Sigmoid colon (tissue), 4 donors: ENCODE measurements around the gene MUC21.
"Not testable (repeated sequence)": the region's sequence is repeated elsewhere in the genome, so short reads cannot be mapped to it uniquely, and the experiment has no call there.

Experiments used
- POLR2A ChIP-seq, 2 donors: fragments of 450-650 bp; IDR thresholded peaks; one replicate each; pipeline ENCODE4 v1.6.1; 2016; ENCODE audit warnings: antibody characterized with exemption in 2 of 2, mild to moderate bottlenecking in 2 of 2, moderate library complexity in 2 of 2
- POLR2AphosphoS5 ChIP-seq, 4 donors: sonication (generic); formaldehyde crosslinking; IDR thresholded peaks; one replicate each; pipeline ENCODE4 v1.6.1; 2017; ENCODE audit warnings: antibody characterized with exemption in 4 of 4
- TF ChIP-seq, protein P1 (sequence below), 4 experiments: fragments of 450-650 bp in 3 of 4; fragments of 200-600 bp in 1 of 4; IDR thresholded peaks; one replicate each; pipeline ENCODE4 v1.5.1; 2016 to 2019; ENCODE audit warnings: antibody characterized with exemption in 4 of 4, mild to moderate bottlenecking in 3 of 4, moderate library complexity in 2 of 4

DNA sequence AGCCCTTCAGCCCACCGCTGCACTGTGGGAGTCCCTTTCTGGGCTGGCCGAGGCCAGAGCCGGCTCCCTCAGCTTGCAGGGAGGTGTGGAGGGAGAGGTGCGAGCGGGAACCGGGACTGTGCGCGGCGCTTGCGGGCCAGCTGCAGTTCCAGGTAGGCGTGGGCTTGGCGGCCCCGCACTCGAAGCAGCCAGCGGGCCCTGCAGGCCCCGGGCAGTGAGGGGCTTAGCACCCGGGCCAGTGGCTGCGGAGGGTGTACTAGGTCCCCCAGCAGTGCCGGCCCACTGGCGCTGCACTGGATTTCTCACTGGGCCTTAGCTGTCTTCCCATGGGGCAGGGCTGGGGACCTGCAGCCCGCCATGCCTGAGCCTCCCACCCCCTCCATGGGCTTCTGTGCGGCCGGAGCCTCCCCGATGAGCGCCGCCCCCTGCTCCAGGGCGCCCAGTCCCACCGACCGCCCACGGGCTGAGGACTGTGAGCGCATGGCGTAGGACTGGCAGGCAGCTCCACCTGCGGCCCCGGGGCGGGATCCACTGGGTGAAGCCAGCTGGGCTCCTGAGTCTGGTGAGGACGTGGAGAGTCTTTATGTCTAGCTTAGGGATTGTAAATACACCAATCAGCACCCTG is 37.2 kb downstream of the MUC21 start:
- TF ChIP-seq, protein P1, sequence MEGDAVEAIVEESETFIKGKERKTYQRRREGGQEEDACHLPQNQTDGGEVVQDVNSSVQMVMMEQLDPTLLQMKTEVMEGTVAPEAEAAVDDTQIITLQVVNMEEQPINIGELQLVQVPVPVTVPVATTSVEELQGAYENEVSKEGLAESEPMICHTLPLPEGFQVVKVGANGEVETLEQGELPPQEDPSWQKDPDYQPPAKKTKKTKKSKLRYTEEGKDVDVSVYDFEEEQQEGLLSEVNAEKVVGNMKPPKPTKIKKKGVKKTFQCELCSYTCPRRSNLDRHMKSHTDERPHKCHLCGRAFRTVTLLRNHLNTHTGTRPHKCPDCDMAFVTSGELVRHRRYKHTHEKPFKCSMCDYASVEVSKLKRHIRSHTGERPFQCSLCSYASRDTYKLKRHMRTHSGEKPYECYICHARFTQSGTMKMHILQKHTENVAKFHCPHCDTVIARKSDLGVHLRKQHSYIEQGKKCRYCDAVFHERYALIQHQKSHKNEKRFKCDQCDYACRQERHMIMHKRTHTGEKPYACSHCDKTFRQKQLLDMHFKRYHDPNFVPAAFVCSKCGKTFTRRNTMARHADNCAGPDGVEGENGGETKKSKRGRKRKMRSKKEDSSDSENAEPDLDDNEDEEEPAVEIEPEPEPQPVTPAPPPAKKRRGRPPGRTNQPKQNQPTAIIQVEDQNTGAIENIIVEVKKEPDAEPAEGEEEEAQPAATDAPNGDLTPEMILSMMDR (IDR thresholded peaks at IDR 0.05): not testable (repeated sequence)
- TF ChIP-seq POLR2AphosphoS5, POLR2A (IDR thresholded peaks at IDR 0.05): not testable (repeated sequence)
